OCI-LY3 (cell line): ENCODE data around the gene RPL36.

ENCODE experiments used
- H2AFZ ChIP-seq: fragments of 200-600, 300-600 bp; shearing (Covaris generic); 2 replicates; pipeline ENCODE4 v1.6.0; 2014; ENCODE audit warnings: antibody characterized with exemption, low read depth, low read length
- H3K27ac ChIP-seq: fragments of 200-600, 300-600 bp; sonication (generic); 2 replicates; pipeline ENCODE4 v1.5.1; 2014; ENCODE audit warnings: mild to moderate bottlenecking, low read length, moderate library complexity, mixed read lengths
- H3K27me3 ChIP-seq: fragments of 200-600, 300-600 bp; sonication (generic); 2 replicates; pipeline ENCODE4 v1.6.1; 2014; ENCODE audit warnings: low read depth, low read length, mixed read lengths
- H3K36me3 ChIP-seq: fragments of 200-600, 300-600 bp; sonication (generic); replicated peaks from 2 replicates; pipeline ENCODE3; 2014; ENCODE audit warnings: low read depth, low read length, mixed read lengths
- H3K4me1 ChIP-seq: fragments of 300-600, 200-600 bp; sonication (generic); 2 replicates; pipeline ENCODE4 v1.6.1; 2014; ENCODE audit warnings: low read length, mixed read lengths
- H3K4me2 ChIP-seq: fragments of 200-600, 300-600 bp; sonication (generic); 2 replicates; pipeline ENCODE4 v1.6.1; 2014; ENCODE audit warnings: low read length, mixed read lengths
- H3K4me3 ChIP-seq: fragments of 300-600, 200-600 bp; sonication (generic); 2 replicates; pipeline ENCODE4 v1.5.1; 2014; ENCODE audit warnings: antibody characterized with exemption, mild to moderate bottlenecking, low read length, moderate library complexity
- H3K79me2 ChIP-seq: fragments of 300-600, 200-600 bp; shearing (Covaris generic); 2 replicates; pipeline ENCODE4 v1.6.1; 2014; ENCODE audit warnings: mild to moderate bottlenecking, low read length, mixed read lengths
- H3K9ac ChIP-seq: fragments of 300-600, 200-600 bp; shearing (Covaris generic); 2 replicates; pipeline ENCODE4 v1.6.0; 2014; ENCODE audit warnings: mild to moderate bottlenecking, low read length, moderate library complexity
- H3K9me3 ChIP-seq: fragments of 200-600, 300-600 bp; shearing (Covaris generic); 2 replicates; pipeline ENCODE4 v1.6.1; 2014; ENCODE audit warnings: low read length, mixed read lengths; ENCODE audit not compliant: insufficient read depth
- H4K20me1 ChIP-seq: fragments of 200-600, 300-600 bp; sonication (generic); 2 replicates; pipeline ENCODE4 v1.6.1; 2016; ENCODE audit warnings: low read length, mixed read lengths; ENCODE audit not compliant: insufficient read depth
- CTCF ChIP-seq: fragments of 200-600, 300-600 bp; sonication (generic); IDR thresholded peaks from 2 replicates; pipeline ENCODE4 v1.5.1; 2014; ENCODE audit warnings: antibody characterized with exemption, low read length, low read depth
- EZH2phosphoT487 ChIP-seq: fragments of 200-600 bp; shearing (Covaris generic); IDR thresholded peaks from 2 replicates; pipeline ENCODE4 v1.6.1; 2018; ENCODE audit warnings: antibody characterized with exemption, mixed run types, low read depth

Gene RPL36

DNA sequence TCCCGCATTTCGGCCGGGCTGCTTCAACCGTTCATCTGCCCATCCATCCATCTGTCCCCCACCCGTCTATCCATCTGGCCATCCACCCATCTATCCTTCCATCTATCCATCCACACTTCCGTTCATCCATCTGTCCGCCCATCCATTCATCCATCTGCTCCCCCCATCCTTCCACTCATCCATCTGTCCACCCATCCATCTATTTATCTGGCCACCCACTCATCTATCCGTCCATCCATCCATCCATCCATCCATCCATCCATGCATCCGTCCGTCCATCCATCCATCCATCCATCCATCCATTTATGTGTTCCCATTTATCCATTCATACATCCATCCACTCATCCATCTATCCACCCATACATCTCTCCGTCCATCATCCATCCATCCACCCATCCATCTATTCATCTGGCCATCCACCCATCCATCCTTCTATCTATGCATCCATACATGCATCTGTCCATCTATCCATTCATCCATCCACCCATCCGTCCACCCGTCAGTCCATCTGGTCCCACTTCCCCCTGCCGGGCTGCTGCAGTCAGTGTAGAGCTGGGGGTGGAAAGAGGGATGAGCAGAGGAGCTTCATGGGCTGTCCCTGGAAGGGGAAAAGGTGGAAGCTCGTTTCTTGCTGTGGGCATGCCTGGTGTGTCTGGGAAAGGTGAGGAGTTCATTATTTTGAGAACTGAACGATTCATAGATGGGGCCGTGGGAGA, 8.5 kb upstream of the RPL36 start:
- no peak for TF ChIP-seq CTCF
- no peak for TF ChIP-seq EZH2phosphoT487
- H3K27ac ChIP-seq: no peak overlapping the region
- H3K4me2 ChIP-seq: peak overlapping the region; percentile 79
- no peaks in the 10 kb centered on the region for H3K9me3 ChIP-seq
- H3K36me3 ChIP-seq: peaks cover 3% of the 10 kb centered on the region
- H4K20me1 ChIP-seq: no peaks in the 10 kb centered on the region
- H3K79me2 ChIP-seq: peaks cover 12% of the 10 kb centered on the region
- no peak overlapping the region for H3K9ac ChIP-seq
- peak overlapping the region; percentile 88 for H3K4me3 ChIP-seq
- peaks cover 17% of the 10 kb centered on the region; the same call in 1 of the 2 replicates for H3K4me1 ChIP-seq
- no peak overlapping the region for H2AFZ ChIP-seq
- no peaks in the 10 kb centered on the region for H3K27me3 ChIP-seq

DNA sequence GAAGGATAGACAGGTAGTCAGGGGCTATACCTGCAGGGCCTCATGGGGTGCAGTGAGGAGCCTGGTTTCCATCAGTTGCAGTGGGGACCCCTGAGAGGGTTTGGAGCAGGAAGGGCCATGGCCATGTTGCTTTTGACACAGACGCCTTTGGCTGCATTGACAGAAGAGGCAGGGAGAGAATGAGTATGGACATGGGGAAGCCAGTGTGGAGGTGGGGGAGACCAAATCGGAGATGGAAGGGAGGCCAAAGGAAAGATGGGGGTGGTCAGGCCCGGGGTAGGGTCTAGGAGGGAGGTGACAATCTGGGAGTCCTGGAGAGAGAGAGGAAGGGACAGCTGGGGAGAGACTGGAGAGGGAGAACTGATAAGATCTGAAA, 8.0 kb upstream of the RPL36 start:
- Histone ChIP-seq H3K4me2 (no peak overlapping the region), H3K27me3 (no peaks in the 10 kb centered on the region), H3K4me3 (no peak overlapping the region), H3K36me3 (peaks cover 3% of the 10 kb centered on the region), H3K9ac (no peak overlapping the region), H3K4me1 (peaks cover 17% of the 10 kb centered on the region; the same call in 1 of the 2 replicates), H3K9me3 (no peaks in the 10 kb centered on the region), H2AFZ (no peak overlapping the region), H3K79me2 (peaks cover 12% of the 10 kb centered on the region), H4K20me1 (no peaks in the 10 kb centered on the region), H3K27ac (no peak overlapping the region)
- TF ChIP-seq CTCF: no peak
- no peak for TF ChIP-seq EZH2phosphoT487

DNA sequence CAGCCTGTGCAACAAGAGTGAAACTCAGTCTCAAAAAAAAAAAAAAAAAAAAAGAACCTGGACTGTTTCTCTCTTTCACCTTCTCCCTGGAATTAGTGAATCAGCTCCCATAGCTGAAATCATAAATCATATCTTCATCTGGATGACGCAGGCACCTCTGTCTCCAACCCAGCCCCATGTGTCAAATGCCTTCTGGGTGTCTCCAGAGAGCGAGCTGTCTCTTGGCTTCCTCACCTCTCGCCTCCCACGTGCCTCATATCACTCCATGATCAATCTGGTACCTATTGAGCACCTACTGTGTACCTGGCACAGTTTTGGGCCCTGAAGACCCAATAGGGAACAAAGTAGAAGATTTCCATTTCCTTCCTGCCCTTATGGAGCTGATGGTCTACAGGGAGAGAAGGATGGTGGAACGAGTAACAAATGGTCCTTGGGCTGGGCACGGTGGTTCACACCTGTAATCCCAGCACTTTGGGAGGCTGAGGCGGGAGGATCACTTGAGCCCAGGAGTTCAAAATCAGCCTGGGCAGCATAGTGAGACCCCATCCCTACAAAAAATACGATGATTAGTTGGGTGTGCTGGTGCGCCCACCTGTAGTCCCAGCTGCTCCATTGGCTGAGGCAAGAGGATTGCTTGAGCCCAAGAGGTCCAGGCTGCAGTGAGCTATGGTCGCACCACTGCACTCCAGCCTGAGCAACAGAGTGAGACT, 6.8 kb upstream of the RPL36 start:
- H3K79me2 ChIP-seq: peaks cover 12% of the 10 kb centered on the region
- no peak overlapping the region for H3K27ac ChIP-seq
- H2AFZ ChIP-seq: no peak overlapping the region
- no peaks in the 10 kb centered on the region for H3K36me3 ChIP-seq
- H3K9ac ChIP-seq: no peak overlapping the region
- TF ChIP-seq EZH2phosphoT487: no peak
- no peak for TF ChIP-seq CTCF
- H3K27me3 ChIP-seq: no peaks in the 10 kb centered on the region
- H3K4me3 ChIP-seq: no peak overlapping the region
- no peaks in the 10 kb centered on the region for H3K9me3 ChIP-seq
- peaks cover 17% of the 10 kb centered on the region; the same call in 1 of the 2 replicates for H3K4me1 ChIP-seq
- no peak overlapping the region for H3K4me2 ChIP-seq
- H4K20me1 ChIP-seq: no peaks in the 10 kb centered on the region

GRCh38 chr19:5684694-5685430, 5.2 kb upstream of the RPL36 start:
- no peak overlapping the region for H2AFZ ChIP-seq
- no peak overlapping the region for H3K4me3 ChIP-seq
- no peak overlapping the region for H3K27ac ChIP-seq
- H3K27me3 ChIP-seq: no peaks in the 10 kb centered on the region
- H3K36me3 ChIP-seq: no peaks in the 10 kb centered on the region
- no peak for TF ChIP-seq CTCF
- TF ChIP-seq EZH2phosphoT487: no peak
- no peak overlapping the region for H3K4me2 ChIP-seq
- no peaks in the 10 kb centered on the region for H4K20me1 ChIP-seq
- H3K9ac ChIP-seq: no peak overlapping the region
- H3K79me2 ChIP-seq: peaks cover 4% of the 10 kb centered on the region
- peaks cover 12% of the 10 kb centered on the region; the same call in 1 of the 2 replicates for H3K4me1 ChIP-seq
- H3K9me3 ChIP-seq: no peaks in the 10 kb centered on the region
